ENCODE results near the gene HOXA10.

Gene HOXA10

GRCh38 chr7:27179030-27179429 is 4.9 kb upstream of the HOXA10 start:
- DNase-seq (ENCODE audit: low read depth) = no peak

- no peak for DNase-seq (ENCODE audit: low read depth)
Observed at GRCh38 chr7:27178366-27178765, 4.2 kb upstream of the HOXA10 start.

DNA sequence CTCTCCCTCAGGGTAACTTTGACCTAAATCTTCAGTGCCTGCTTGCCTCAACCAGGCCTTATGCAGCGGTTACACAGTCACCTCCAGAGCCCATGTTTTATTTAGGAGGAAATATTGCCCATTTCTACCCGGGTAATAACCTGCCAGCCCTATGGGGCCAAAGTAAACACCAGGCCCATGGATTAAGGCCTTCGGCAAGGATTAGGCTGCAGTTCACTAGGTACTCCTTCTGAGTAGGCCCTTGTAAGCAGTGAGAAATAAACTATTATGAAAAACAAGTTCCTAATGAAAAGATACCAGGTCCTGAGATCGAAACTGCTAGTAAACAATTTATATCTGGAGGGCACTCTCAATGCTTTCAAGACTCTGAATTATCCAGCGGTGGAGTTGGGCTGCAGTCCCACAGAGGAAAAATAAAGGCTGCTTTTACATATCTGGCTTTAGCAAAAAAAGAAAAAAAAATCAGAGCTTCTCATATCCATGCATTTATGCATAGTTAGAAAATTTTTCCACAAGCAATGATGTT is 3.7 kb upstream of the HOXA10 start:
- DNase-seq (ENCODE audit: low read depth) = no peak

- DNase-seq (ENCODE audit: low read depth) = no peak
Observed at GRCh38 chr7:27176962-27177794, 3.1 kb upstream of the HOXA10 start.

DNA sequence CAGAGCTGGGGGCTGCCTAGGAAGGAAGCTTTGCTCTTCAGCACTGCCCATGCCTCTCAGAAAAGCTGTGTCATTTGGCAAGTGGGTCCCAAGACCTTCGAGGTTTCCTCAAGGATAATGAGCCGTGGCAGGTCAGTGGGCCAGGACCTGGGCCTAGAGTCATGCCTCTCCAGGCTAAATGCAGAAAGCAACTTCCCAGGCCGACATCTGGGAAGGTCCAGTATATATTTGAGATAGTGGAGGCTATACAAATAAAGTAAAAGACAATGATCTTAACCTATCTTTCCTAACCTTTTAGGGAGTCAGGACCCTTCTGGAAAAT is 2.4 kb upstream of the HOXA10 start:
- DNase-seq (ENCODE audit: low read depth) = no peak

DNA sequence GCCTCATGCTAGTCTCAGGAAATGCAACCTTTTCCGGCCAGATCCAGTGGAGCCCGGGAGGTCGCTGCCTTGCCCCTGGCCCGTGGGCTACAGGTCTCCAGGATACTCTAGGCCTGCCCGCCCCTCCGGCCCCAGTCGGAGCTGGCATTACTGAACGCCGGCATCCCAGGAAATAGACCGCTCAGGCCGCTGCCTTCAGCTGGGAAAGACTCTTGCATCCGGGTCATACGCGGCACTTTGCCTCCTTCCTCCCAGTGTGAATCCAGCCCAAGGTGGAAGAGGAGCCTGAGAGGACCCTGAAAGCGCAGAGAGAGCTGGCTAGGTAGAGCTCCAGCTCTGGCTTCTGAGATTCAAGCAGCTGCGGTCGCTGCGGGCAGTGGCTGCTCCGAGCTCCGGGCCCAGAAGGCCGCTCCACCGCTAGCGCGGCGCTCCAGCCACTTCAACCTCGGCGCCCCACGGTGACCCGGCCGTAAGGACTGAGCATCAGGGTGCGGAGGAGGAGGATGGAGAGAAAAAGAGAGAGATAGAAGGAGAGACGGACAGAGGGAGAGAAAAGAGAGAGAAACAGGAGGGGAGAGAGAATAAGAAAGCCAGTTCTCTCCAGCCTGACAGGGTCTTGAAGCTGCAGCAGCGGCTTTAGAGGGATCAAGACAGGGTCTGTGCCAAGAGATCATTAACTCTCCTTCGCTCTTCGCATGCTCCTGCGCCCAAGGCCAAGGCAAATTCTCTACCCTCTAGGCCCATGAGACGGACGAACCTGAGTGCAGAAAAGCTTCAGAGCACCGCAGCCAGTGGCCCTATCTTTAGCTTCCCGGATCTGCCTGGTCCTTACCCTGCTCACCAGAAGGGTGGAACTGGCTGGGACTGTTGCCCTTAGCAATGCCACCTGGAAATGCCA is 1.8 kb upstream of the HOXA10 start:
- no peak for DNase-seq (ENCODE audit: low read depth)

- DNase-seq (ENCODE audit: low read depth) = no peak
Observed at GRCh38 chr7:27174874-27175625, 930 bp upstream of the HOXA10 start.

- DNase-seq (ENCODE audit: low read depth) = no peak
Observed at GRCh38 chr7:27173511-27173955, 587 bp downstream of the HOXA10 start.

GRCh38 chr7:27172823-27173510 is 1.2 kb downstream of the HOXA10 start:
- DNase-seq (ENCODE audit: low read depth) = no peak

GRCh38 chr7:27172315-27172774 is 1.8 kb downstream of the HOXA10 start:
- DNase-seq (ENCODE audit: low read depth) = no peak

- DNase-seq (ENCODE audit: low read depth) = no peak
Observed at GRCh38 chr7:27171637-27172314, 2.3 kb downstream of the HOXA10 start.

- DNase-seq (ENCODE audit: low read depth) = no peak
Observed at GRCh38 chr7:27171325-27171636, 2.8 kb downstream of the HOXA10 start.

GRCh38 chr7:27170426-27171324 is 3.4 kb downstream of the HOXA10 start:
- DNase-seq (ENCODE audit: low read depth) = no peak

- no peak for DNase-seq (ENCODE audit: low read depth)
Observed at GRCh38 chr7:27169658-27170425, 4.3 kb downstream of the HOXA10 start.

- DNase-seq (ENCODE audit: low read depth) = no peak
Observed at GRCh38 chr7:27168265-27168947, 5.7 kb downstream of the HOXA10 start.

DNA sequence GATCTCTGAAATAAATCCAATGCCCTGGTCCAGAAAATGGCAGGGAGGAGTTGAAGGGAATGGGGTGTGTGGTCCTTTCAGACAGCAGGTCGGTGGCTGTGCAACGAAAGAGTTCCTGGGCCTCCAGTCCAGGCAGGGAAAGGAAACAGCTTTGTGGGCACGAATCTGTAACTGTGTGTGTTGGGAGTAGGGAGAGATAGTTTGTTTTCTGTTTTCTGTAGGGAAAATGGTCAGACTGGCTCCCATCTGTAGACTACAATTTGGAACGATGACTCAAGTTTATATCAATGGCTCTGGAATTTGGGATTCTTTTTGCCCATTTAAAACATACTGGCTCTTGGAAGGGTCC is 6.2 kb downstream of the HOXA10 start:
- no peak for DNase-seq (ENCODE audit: low read depth)

DNA sequence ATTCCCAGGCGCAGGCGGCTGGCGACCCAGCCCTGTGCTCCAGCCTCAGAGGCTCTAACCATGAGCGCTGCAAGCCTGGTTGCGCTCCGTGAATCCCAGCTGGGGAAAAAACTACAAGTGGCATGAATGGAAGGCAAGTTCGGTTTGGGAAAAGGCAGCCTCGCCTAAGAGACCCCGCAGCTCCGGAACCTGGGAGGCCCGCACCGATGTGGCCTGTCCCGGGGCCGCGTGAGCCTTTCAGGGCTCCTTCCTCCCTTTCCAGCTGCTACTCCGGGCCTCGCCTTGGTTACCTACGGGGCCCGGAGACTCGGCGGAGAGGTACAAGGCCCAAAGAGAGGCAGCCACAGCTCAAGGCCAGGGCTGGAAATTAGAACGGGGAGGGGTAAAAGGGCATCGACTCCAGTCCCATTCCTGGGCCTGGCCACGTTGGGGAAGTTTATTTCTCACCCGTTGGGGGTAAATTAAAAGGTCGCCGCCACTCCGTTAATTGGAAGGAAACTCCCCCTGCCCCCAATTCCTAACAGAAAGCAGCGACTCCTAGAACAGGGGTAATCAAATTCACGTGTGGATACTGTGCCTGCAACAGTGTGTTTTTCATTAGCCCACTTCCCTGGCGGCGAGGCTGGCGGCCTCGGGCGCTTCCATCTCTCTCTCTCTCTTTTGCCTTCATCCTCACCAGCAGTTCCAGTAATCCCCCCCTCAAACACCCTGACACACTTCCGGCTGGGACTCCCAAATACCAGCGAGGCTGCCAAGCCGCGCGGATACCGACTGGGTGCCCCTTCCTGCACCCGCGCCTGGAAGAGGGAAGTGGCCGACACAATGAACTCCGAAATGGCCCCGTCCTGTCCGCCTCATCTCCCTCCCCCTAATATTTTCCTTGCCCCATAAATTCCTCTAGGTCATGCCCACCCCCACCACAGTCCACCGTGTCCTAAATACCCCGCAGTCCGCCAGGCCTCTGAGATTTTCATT is 7.3 kb downstream of the HOXA10 start:
- no peak for DNase-seq (ENCODE audit: low read depth)
